NB4 (cell line): ENCODE results near the gene ZNF345.

Experiments
- DNase-seq: peaks from one replicate; pipeline ENCODE4 v3.0.0; 2010; ENCODE audit warnings: low read depth
- H3K4me3 ChIP-seq: one replicate; pipeline ENCODE4 v1.5.1; 2011; ENCODE audit warnings: mild to moderate bottlenecking, low read depth, low read length, moderate library complexity
- MYC ChIP-seq: IDR thresholded peaks from 2 replicates; pipeline ENCODE4 v1.6.1; 2011; ENCODE audit warnings: low read depth, low read length
- POLR2A ChIP-seq: IDR thresholded peaks from 2 replicates; pipeline ENCODE4 v1.6.1; 2011; ENCODE audit warnings: mild to moderate bottlenecking; ENCODE audit not compliant: insufficient read length; ENCODE audit errors: extremely low read depth
- TF ChIP-seq, protein P1 (sequence below): IDR thresholded peaks from one replicate; pipeline ENCODE4 v1.5.1; 2012; ENCODE audit warnings: low read depth, low read length
- TF ChIP-seq, protein P2 (sequence below): IDR thresholded peaks from 2 replicates; pipeline ENCODE4 v1.6.1; 2011; ENCODE audit warnings: low read depth, low read length

ZNF345 gene

DNA sequence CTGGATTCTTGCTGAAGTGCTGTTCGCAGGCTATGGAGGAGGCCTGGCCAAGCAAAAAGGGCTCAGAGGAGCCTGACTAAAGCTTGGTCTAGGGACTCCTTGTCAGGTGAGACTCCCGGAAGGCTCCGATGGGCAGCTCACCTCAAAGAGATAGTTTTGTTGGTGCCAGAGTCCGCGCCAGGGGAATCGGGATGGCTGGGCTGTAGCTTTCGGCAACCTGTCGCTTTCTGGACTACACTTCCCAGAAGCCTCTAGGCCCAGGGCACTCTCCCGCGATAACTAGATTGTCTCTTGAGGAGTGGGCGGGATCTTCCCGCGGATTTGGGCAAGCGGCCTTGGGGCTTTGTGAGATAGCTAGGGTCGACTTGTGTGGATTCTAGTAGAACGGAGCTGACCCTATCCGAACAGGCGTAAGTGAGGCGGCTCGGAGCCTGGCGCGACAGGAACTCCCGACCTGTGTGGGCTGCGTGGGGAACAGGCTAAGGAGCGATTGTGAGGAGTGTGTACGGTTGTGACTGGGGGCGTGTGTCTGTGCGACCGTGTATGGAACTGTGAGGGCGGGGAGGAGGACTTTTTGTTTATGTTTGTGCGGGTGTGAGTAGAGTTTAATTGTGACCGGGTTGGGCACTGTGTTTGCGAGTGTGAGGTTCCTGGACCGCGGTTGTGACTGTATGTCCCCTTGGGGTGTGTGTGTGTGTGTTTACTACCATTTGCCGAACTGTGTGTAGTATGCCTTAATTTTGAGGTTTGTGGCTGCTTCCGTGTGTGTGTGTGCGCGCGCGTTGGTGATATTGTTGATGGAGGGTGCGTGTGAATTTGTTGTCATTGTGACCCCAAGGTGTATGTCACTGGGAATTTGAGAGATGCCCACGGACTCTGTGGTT is at the start of gene ZNF345:
Gene ZNF345, plus strand, starts transcription at position 318 of the 884 bp plus-strand sequence. CDS start 25,955 bp downstream, outside the sequence.
- peak; percentile 92 for DNase-seq
- peak within 1 kb of the TSS; percentile 79 for H3K4me3 ChIP-seq
- TF ChIP-seq MYC (no peak), POLR2A (peak; percentile 66)
- TF ChIP-seq, protein P1, sequence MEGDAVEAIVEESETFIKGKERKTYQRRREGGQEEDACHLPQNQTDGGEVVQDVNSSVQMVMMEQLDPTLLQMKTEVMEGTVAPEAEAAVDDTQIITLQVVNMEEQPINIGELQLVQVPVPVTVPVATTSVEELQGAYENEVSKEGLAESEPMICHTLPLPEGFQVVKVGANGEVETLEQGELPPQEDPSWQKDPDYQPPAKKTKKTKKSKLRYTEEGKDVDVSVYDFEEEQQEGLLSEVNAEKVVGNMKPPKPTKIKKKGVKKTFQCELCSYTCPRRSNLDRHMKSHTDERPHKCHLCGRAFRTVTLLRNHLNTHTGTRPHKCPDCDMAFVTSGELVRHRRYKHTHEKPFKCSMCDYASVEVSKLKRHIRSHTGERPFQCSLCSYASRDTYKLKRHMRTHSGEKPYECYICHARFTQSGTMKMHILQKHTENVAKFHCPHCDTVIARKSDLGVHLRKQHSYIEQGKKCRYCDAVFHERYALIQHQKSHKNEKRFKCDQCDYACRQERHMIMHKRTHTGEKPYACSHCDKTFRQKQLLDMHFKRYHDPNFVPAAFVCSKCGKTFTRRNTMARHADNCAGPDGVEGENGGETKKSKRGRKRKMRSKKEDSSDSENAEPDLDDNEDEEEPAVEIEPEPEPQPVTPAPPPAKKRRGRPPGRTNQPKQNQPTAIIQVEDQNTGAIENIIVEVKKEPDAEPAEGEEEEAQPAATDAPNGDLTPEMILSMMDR = no peak
- TF ChIP-seq, protein P2, sequence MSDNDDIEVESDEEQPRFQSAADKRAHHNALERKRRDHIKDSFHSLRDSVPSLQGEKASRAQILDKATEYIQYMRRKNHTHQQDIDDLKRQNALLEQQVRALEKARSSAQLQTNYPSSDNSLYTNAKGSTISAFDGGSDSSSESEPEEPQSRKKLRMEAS = peak; percentile 44

DNA sequence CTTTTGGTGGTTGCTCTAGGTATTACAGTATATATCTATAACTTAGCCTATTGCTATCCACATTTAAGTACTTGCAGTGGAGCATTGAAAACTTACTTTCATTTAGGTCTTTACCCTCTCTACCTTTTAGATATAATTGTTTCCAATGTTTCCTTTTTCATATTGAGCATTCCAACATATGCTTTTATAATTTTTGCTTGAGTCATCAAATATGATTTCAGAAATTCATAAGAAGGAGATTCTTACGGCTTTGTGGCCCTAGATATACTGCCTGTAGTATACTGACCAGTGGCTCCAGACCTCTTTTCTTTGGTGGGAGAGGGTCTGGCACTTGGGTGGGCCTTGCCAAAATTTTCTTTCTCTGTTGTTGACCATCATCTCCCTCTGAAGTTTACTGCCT is 45.3 kb upstream of the ZNF345 start:
- H3K4me3 ChIP-seq = no peak overlapping the region
- TF ChIP-seq, protein P2 = no peak
- no peak for DNase-seq

DNA sequence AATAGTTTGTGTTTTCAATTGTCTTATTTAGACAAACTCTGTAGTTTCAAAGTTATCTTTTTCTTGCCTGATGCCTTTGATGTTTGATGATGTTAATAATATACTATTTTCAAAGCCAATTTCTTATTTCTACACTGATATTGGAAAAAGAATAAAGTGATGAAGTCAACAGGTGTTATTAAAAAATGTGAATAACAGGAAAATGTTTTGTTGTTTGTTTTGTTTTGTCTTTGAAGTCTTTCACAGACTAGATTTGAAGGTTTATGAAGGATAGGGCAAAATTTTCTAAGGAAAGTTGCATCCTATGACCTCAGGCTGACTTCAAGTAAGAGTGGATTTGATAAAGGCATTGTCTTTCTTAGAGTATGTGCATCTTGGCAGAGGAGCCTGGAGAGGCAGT is 43.6 kb upstream of the ZNF345 start:
- no peak overlapping the region for H3K4me3 ChIP-seq
- DNase-seq = no peak
- TF ChIP-seq, protein P1 = no peak
- TF ChIP-seq, protein P2 = no peak
- TF ChIP-seq MYC = no peak
- no peak for TF ChIP-seq POLR2A

DNA sequence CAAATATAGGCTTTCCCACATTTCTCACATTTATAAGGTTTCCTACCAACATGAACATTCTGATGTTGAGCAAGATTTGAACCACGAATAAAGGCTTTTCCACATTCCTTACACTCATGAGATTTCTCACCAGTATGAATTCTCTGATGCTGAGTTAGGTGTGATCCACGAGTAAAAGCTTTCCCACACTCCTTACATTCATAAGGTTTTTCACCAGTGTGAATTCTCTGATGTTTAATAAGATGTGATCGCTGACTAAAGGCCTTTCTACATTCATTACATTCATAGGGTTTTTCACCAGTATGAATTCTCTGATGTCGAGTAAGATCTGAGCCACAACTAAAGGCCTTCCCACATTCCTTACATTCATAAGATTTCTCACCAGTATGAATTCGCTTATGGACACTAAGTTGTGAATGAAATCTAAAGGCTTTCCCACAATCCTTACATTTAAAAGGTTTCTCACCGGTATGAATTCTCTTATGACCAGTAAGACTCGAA is 31.5 kb upstream of the ZNF345 start:
- no peak overlapping the region for H3K4me3 ChIP-seq
- TF ChIP-seq, protein P1 = no peak
- TF ChIP-seq MYC = no peak
- no peak for TF ChIP-seq POLR2A
- TF ChIP-seq, protein P2 = no peak
- DNase-seq = no peak

DNA sequence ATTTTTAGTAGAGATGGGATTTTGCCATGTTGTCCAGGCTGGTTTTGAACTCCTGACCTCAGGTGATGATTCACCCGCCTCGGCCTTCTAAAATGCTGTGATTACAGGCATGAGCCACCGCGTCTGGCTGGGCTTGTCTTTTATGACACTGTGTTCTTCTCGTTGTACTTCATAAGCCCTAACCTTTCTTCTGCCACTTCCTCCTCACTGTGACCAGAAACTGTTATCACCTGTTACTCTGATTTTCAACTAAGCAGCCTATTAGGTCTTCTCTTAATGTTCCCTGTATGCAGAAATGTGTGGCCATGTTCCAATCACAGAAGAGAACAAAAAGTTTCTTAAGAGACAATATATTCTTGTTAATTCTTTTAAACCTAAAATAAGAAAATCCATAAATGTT is 28.9 kb upstream of the ZNF345 start:
- no peak for DNase-seq
- H3K4me3 ChIP-seq = no peak overlapping the region
- TF ChIP-seq, protein P2 = no peak
- TF ChIP-seq, protein P1 = no peak
- TF ChIP-seq POLR2A (no peak), MYC (no peak)

DNA sequence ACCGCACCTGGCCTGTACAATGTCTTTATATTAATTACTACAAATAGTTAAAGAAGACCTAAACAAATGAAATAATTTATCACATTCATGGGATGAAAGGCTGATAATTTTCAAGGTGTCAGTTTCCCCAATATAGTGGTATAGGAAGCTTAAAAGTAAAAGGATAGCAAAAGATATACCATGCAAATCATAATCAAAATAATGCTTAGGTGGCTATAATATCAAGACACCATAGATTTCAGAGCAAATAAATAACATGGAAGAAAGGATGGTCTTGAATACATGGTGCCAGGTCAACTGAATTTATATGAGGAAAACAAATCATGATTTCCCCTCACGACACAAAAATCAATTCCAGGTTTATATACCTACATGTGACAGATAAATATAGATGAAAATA is 17.2 kb upstream of the ZNF345 start:
- no peak for DNase-seq
- no peak for TF ChIP-seq POLR2A
- TF ChIP-seq, protein P2 = no peak
- no peak overlapping the region for H3K4me3 ChIP-seq
